Measurements from ENCODE around the gene PTCHD1. TPM values are rescaled to one million over a fixed set of nuclear protein-coding genes. Genes with fewer than 3 reads are reported as not detected.

PTCHD1 gene
- total and polyA plus RNA-seq, 5 donors from 2014 or later: not detected

DNA sequence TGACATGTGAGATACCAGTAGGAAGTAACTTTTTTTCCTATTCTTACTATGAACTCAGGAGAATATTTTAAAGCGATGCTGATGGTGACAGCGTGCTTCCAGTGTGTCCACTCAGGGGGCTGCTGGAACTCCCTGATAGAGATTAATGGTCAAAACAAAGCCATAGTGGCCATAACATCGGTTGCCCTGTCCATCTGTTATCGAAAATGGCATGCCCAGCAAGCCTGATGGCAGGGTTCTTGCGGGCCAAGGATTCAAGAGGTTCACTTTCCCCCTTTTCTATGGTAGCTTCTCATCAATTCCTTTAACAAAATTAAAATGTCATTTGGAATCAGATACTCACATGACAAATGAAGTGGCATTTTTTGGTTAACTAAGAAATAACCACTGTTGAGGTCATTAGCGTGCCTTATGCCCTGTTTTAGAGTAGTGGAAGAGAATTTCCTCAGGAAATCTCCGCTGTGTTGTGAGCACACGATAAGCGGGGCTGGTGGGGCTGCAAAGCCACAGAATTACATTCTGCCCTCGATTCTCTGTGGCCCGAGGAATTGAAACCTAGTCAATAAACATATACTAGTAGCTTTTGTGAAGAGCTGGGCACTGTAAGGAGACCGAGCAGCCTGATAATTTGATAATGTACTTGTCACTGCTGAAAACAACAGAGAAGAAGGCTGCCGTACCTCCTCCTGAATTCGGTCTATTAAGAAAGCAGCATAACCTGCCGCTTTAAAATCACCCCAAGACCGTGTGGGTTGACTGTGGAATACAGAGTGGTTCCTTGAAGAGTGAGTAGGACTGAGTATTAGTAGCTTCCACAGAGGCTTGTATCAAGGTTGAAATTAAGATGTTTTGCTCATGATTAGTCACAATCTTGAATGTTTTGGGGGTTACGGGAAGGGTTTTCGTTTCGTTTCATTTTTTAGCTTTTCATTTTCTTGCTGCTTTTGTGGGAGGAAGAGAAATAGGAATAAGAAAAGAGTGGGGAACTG lies 46.7 kb downstream of the PTCHD1 start:
- Mint-ChIP-seq H3K4me1 (peaks cover 0 to 2% (median 0%) of the 10 kb centered on the region in 4 donors), H3K9me3 (peaks cover 0 to 5% (median 0%) of the 10 kb centered on the region in 7 donors), H3K27me3 (no peaks in the 10 kb centered on the region), H3K36me3 (no peaks in the 10 kb centered on the region), H3K4me3 (no peak overlapping the region), H3K27ac (no peak overlapping the region)
- Histone ChIP-seq H3K4me1 (ENCODE audit: control insufficient read depth, insufficient read depth, low read length, poor library complexity, severe bottlenecking) (no peaks in the 10 kb centered on the region), H3K27ac (ENCODE audit: insufficient read depth, low read length, poor library complexity, severe bottlenecking) (no peak overlapping the region), H3K4me3 (ENCODE audit: low read depth, low read length) (no peak overlapping the region), H3K27me3 (ENCODE audit: control insufficient read depth, insufficient read depth, low read length) (no peaks in the 10 kb centered on the region), H3K9me3 (ENCODE audit: control insufficient read depth in 2 of 2, low read length in 2 of 2) (no peaks in the 10 kb centered on the region), H3K36me3 (ENCODE audit: control insufficient read depth, insufficient read depth, low read length) (no peaks in the 10 kb centered on the region)
- ATAC-seq (ENCODE audit: low read depth in 2 of 2) (no peak), DNase-seq (no peak)

GRCh38 chrX:23382572-23382971 lies 47.9 kb downstream of the PTCHD1 start:
- Histone ChIP-seq H3K4me3 (ENCODE audit: low read depth, low read length) (no peak overlapping the region), H3K27ac (ENCODE audit: insufficient read depth, low read length, poor library complexity, severe bottlenecking) (no peak overlapping the region), H3K27me3 (ENCODE audit: control insufficient read depth, insufficient read depth, low read length) (no peaks in the 10 kb centered on the region), H3K36me3 (ENCODE audit: control insufficient read depth, insufficient read depth, low read length) (no peaks in the 10 kb centered on the region), H3K4me1 (ENCODE audit: control insufficient read depth, insufficient read depth, low read length, poor library complexity, severe bottlenecking) (no peaks in the 10 kb centered on the region), H3K9me3 (ENCODE audit: control insufficient read depth in 2 of 2, low read length in 2 of 2) (no peaks in the 10 kb centered on the region)
- no peak for DNase-seq
- Mint-ChIP-seq H3K36me3 (no peaks in the 10 kb centered on the region), H3K27me3 (no peaks in the 10 kb centered on the region), H3K27ac (no peak overlapping the region), H3K9me3 (peaks cover 0 to 2% (median 0%) of the 10 kb centered on the region in 7 donors), H3K4me3 (no peak overlapping the region), H3K4me1 (peaks cover 0 to 2% (median 0%) of the 10 kb centered on the region in 4 donors)
- ATAC-seq (ENCODE audit: low read depth in 2 of 2): no peak

- DNase-seq (no peak), ATAC-seq (ENCODE audit: low read depth in 2 of 2) (no peak)
- no peaks in the 10 kb centered on the region for H3K27me3 Mint-ChIP-seq
- no peak overlapping the region for H3K4me3 ChIP-seq (ENCODE audit: low read depth, low read length)
- no peak overlapping the region for H3K27ac ChIP-seq (ENCODE audit: insufficient read depth, low read length, poor library complexity, severe bottlenecking)
- no peaks in the 10 kb centered on the region for H3K36me3 Mint-ChIP-seq
- no peaks in the 10 kb centered on the region for H3K9me3 ChIP-seq (ENCODE audit: control insufficient read depth in 2 of 2, low read length in 2 of 2)
- H3K27ac Mint-ChIP-seq: no peak overlapping the region
- peaks cover 0 to 2% (median 0%) of the 10 kb centered on the region in 7 donors for H3K9me3 Mint-ChIP-seq
- H3K4me1 Mint-ChIP-seq: peaks cover 0 to 2% (median 0%) of the 10 kb centered on the region in 4 donors
- H3K36me3 ChIP-seq (ENCODE audit: control insufficient read depth, insufficient read depth, low read length): no peaks in the 10 kb centered on the region
- no peaks in the 10 kb centered on the region for H3K27me3 ChIP-seq (ENCODE audit: control insufficient read depth, insufficient read depth, low read length)
- H3K4me1 ChIP-seq (ENCODE audit: control insufficient read depth, insufficient read depth, low read length, poor library complexity, severe bottlenecking): no peaks in the 10 kb centered on the region
- H3K4me3 Mint-ChIP-seq: no peak overlapping the region
These were observed 48.8 kb downstream of the PTCHD1 start for GRCh38 chrX:23383411-23383810.

DNA sequence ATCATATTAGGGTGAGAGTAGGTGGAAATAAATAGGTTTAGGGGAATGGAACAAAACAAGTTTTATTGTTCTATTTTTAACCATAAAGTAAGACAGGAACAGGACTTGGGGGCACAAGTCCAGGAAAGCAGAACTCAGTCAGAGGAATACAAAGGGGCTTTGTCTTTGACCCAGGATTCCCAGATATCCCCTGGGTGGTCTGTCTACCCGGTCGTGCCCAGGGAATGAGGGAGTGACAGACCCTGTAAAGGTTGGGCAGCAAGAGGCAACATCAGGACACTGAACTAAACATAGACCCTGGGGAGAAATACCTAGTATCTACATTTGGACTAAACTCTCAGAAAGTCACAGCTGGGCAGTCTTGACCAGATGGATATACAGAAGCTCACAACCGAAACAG lies 50.6 kb downstream of the PTCHD1 start:
- H3K27ac ChIP-seq (ENCODE audit: insufficient read depth, low read length, poor library complexity, severe bottlenecking): no peak overlapping the region
- Mint-ChIP-seq H3K27me3 (no peaks in the 10 kb centered on the region), H3K4me3 (no peak overlapping the region), H3K9me3 (peaks cover 0 to 2% (median 0%) of the 10 kb centered on the region in 7 donors), H3K27ac (no peak overlapping the region), H3K4me1 (peaks cover 0 to 2% (median 0%) of the 10 kb centered on the region in 4 donors), H3K36me3 (no peaks in the 10 kb centered on the region)
- H3K4me3 ChIP-seq (ENCODE audit: low read depth, low read length): no peak overlapping the region
- DNase-seq: no peak
- H3K9me3 ChIP-seq (ENCODE audit: control insufficient read depth in 2 of 2, low read length in 2 of 2): no peaks in the 10 kb centered on the region
- H3K4me1 ChIP-seq (ENCODE audit: control insufficient read depth, insufficient read depth, low read length, poor library complexity, severe bottlenecking): no peaks in the 10 kb centered on the region
- H3K36me3 ChIP-seq (ENCODE audit: control insufficient read depth, insufficient read depth, low read length): no peaks in the 10 kb centered on the region
- no peaks in the 10 kb centered on the region for H3K27me3 ChIP-seq (ENCODE audit: control insufficient read depth, insufficient read depth, low read length)
- ATAC-seq (ENCODE audit: low read depth in 2 of 2): no peak

DNA sequence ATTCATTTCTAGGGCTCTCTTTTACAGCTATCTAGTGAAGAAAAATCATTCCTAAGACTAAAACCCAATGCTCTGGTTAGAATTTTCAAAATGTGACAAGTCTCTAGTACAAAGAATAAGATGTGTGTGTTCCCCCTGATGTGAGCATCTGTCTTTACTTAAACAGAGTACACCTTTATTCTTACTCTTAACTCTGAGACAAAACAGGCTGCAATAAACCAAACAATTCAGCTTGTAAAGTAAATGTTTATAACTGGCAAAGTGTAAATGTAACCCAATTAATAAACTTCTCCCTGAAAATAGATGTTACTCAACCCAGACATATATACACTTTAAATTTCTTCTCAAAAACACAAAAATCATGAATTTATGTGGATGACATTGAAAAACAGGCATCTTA lies 51.6 kb downstream of the PTCHD1 start:
- DNase-seq (no peak), ATAC-seq (ENCODE audit: low read depth in 2 of 2) (no peak)
- Mint-ChIP-seq H3K27ac (no peak overlapping the region), H3K4me1 (peaks cover 0 to 2% (median 0%) of the 10 kb centered on the region in 4 donors), H3K4me3 (no peak overlapping the region), H3K27me3 (no peaks in the 10 kb centered on the region), H3K9me3 (peaks cover 0 to 2% (median 0%) of the 10 kb centered on the region in 7 donors), H3K36me3 (no peaks in the 10 kb centered on the region)
- H3K9me3 ChIP-seq (ENCODE audit: control insufficient read depth in 2 of 2, low read length in 2 of 2): no peaks in the 10 kb centered on the region
- H3K27ac ChIP-seq (ENCODE audit: insufficient read depth, low read length, poor library complexity, severe bottlenecking): no peak overlapping the region
- H3K4me1 ChIP-seq (ENCODE audit: control insufficient read depth, insufficient read depth, low read length, poor library complexity, severe bottlenecking): no peaks in the 10 kb centered on the region
- no peaks in the 10 kb centered on the region for H3K36me3 ChIP-seq (ENCODE audit: control insufficient read depth, insufficient read depth, low read length)
- no peaks in the 10 kb centered on the region for H3K27me3 ChIP-seq (ENCODE audit: control insufficient read depth, insufficient read depth, low read length)
- no peak overlapping the region for H3K4me3 ChIP-seq (ENCODE audit: low read depth, low read length)

DNA sequence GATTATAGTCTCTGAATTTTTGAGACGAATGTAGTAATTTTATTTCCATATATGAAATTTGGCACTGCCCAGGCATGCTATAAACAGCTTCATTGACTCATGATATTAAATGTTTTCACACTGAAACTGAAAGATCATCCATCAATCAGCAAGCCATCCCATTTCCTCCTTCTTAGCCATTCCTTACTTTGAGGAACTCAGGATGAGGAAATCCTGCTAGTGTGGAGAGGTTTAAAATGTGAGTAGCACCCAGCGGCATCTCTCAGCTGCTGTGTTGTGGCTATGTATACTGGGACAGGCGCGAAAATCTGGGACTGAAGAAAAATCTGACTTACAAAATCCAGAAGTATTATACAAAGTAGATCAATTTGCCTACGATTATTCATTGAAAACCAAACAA lies 52.1 kb downstream of the PTCHD1 start:
- no peak overlapping the region for H3K4me3 Mint-ChIP-seq
- no peak for DNase-seq
- Histone ChIP-seq H3K27me3 (ENCODE audit: control insufficient read depth, insufficient read depth, low read length) (no peaks in the 10 kb centered on the region), H3K9me3 (ENCODE audit: control insufficient read depth in 2 of 2, low read length in 2 of 2) (no peaks in the 10 kb centered on the region), H3K4me1 (ENCODE audit: control insufficient read depth, insufficient read depth, low read length, poor library complexity, severe bottlenecking) (no peaks in the 10 kb centered on the region), H3K27ac (ENCODE audit: insufficient read depth, low read length, poor library complexity, severe bottlenecking) (no peak overlapping the region), H3K36me3 (ENCODE audit: control insufficient read depth, insufficient read depth, low read length) (no peaks in the 10 kb centered on the region), H3K4me3 (ENCODE audit: low read depth, low read length) (no peak overlapping the region)
- H3K4me1 Mint-ChIP-seq: no peaks in the 10 kb centered on the region
- no peak overlapping the region for H3K27ac Mint-ChIP-seq
- no peaks in the 10 kb centered on the region for H3K27me3 Mint-ChIP-seq
- H3K9me3 Mint-ChIP-seq: peaks cover 0 to 2% (median 0%) of the 10 kb centered on the region in 7 donors
- ATAC-seq (ENCODE audit: low read depth in 2 of 2): no peak
- H3K36me3 Mint-ChIP-seq: no peaks in the 10 kb centered on the region

DNA sequence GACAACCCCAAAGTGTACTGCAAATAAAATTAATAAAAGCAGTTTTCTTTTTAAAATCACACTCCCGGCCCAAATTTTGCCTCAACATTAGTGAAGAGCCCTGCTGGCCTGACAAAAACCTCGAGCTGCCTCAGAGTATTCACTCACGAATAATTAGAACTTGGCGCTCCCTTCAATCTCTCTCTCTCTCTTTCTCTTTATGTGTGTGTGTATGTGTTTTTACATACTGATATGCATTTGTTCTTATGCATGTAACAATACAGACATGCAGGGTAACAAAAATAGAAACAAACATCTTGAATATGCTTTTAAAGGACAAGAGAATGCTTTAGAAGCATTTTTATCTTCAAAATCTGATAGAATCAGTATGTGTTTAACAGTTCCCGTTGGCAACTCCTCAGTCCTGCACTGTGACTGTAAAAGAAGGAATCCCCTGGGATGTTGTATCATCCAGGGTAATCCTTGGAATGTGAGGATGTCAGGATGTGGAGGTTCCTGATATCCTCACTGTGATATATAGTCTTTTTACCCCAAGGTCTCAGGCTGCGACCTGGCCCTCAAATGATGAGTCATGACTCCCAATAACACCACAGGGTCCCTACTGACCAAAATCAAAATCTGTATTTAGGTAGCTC lies 53.0 kb downstream of the PTCHD1 start:
- Mint-ChIP-seq H3K4me1 (no peaks in the 10 kb centered on the region), H3K4me3 (no peak overlapping the region), H3K9me3 (peaks cover 0 to 2% (median 0%) of the 10 kb centered on the region in 7 donors), H3K36me3 (no peaks in the 10 kb centered on the region), H3K27ac (no peak overlapping the region), H3K27me3 (no peaks in the 10 kb centered on the region)
- no peak overlapping the region for H3K4me3 ChIP-seq (ENCODE audit: low read depth, low read length)
- no peak for DNase-seq
- H3K4me1 ChIP-seq (ENCODE audit: control insufficient read depth, insufficient read depth, low read length, poor library complexity, severe bottlenecking): no peaks in the 10 kb centered on the region
- H3K27ac ChIP-seq (ENCODE audit: insufficient read depth, low read length, poor library complexity, severe bottlenecking): no peak overlapping the region
- no peaks in the 10 kb centered on the region for H3K36me3 ChIP-seq (ENCODE audit: control insufficient read depth, insufficient read depth, low read length)
- no peak for ATAC-seq (ENCODE audit: low read depth in 2 of 2)
- H3K27me3 ChIP-seq (ENCODE audit: control insufficient read depth, insufficient read depth, low read length): no peaks in the 10 kb centered on the region
- H3K9me3 ChIP-seq (ENCODE audit: control insufficient read depth in 2 of 2, low read length in 2 of 2): no peaks in the 10 kb centered on the region
